ENCODE data around the gene PCDH15.

DNA sequence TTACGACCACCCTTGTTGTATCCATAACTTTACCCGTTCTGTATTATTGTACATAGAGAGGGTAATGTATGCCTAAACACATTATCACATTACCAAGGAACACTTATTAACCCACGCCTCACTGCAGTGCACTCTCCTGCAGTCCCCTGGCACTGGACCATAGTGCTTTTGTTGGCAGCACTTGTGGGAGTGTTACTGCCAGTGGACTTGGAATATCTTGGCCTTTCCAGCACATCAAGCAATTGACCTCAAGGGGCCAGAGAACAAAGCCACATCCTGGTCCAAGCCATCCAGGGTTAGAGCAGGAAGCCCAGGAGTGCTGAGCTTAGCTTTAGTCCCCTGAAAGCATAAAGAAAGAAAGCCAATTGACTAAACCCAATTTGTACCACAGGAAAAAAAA, 304.2 kb downstream of the PCDH15 start:
- TF ChIP-seq, protein P1, sequence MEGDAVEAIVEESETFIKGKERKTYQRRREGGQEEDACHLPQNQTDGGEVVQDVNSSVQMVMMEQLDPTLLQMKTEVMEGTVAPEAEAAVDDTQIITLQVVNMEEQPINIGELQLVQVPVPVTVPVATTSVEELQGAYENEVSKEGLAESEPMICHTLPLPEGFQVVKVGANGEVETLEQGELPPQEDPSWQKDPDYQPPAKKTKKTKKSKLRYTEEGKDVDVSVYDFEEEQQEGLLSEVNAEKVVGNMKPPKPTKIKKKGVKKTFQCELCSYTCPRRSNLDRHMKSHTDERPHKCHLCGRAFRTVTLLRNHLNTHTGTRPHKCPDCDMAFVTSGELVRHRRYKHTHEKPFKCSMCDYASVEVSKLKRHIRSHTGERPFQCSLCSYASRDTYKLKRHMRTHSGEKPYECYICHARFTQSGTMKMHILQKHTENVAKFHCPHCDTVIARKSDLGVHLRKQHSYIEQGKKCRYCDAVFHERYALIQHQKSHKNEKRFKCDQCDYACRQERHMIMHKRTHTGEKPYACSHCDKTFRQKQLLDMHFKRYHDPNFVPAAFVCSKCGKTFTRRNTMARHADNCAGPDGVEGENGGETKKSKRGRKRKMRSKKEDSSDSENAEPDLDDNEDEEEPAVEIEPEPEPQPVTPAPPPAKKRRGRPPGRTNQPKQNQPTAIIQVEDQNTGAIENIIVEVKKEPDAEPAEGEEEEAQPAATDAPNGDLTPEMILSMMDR (conservative IDR thresholded peaks at IDR 0.05; ENCODE audit: low read depth in 2 of 2), result no peak
- TF ChIP-seq EZH2 (IDR thresholded peaks at IDR 0.05; ENCODE audit: low read depth, unreplicated experiment) (no peak), POLR2AphosphoS5 (IDR thresholded peaks at IDR 0.05; ENCODE audit: low read depth) (no peak), EZH2phosphoT487 (IDR thresholded peaks at IDR 0.05; ENCODE audit: unreplicated experiment) (no peak), CREB1 (CRISPR knock-in tag; IDR thresholded peaks at IDR 0.05; ENCODE audit: low read depth) (no peak), JUNB (IDR thresholded peaks at IDR 0.05; ENCODE audit: unreplicated experiment) (no peak)
- TF ChIP-seq, protein P2, sequence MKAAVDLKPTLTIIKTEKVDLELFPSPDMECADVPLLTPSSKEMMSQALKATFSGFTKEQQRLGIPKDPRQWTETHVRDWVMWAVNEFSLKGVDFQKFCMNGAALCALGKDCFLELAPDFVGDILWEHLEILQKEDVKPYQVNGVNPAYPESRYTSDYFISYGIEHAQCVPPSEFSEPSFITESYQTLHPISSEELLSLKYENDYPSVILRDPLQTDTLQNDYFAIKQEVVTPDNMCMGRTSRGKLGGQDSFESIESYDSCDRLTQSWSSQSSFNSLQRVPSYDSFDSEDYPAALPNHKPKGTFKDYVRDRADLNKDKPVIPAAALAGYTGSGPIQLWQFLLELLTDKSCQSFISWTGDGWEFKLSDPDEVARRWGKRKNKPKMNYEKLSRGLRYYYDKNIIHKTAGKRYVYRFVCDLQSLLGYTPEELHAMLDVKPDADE (IDR thresholded peaks at IDR 0.05), result no peak
